IMR-90 (cell line): ENCODE measurements around the gene NNAT. TPM values are rescaled to one million over a fixed set of nuclear protein-coding genes. Genes with fewer than 3 reads are reported as not detected.

Source experiments
- ATAC-seq: fragments of 200-7000 bp; cut with Tn5 transposase; 2 replicates; pipeline ENCODE4 v1.9.1; 2020; ENCODE audit warnings: low read depth, mild to moderate bottlenecking, moderate library complexity
- BruUV-seq: library from RNA; stranded (reverse); fragments of 400-500 nt; replicated peaks from 2 replicates; lab custom pipeline; 2021; lab: Mats Ljungman, UMichigan
- CTCF ChIA-PET: fragments of 300-600 bp; formaldehyde crosslinking; extraction: SDS; loops from one replicate; lab custom pipeline; 2021; ENCODE audit warnings: antibody characterized with exemption; lab: Yijun Ruan, JAX
- POLR2A ChIA-PET: fragments of 300-600 bp; sonication (Branson Sonifier 250); formaldehyde crosslinking; loops from one replicate; lab custom pipeline; 2022; ENCODE audit warnings: antibody characterized with exemption; ENCODE audit not compliant: unreplicated experiment; lab: Charles Lee
- DNase-seq: peaks from one replicate; pipeline ENCODE4 v3.0.0; 2013
- H2AFZ ChIP-seq: replicated peaks from 2 replicates; pipeline ENCODE3; 2013; ENCODE audit warnings: low read length, mild to moderate bottlenecking; ENCODE audit not compliant: poor library complexity
- H2AK5ac ChIP-seq: 2 replicates; pipeline ENCODE4 v1.6.1; 2013; ENCODE audit warnings: low read depth, low read length, inconsistent platforms
- H2AK9ac ChIP-seq: replicated peaks from 2 replicates; pipeline ENCODE3; 2013; ENCODE audit warnings: mild to moderate bottlenecking, low read depth, low read length, moderate library complexity; ENCODE audit not compliant: poor library complexity
- H2BK120ac ChIP-seq: 2 replicates; pipeline ENCODE4 v1.6.1; 2013; ENCODE audit warnings: low read depth, low read length, inconsistent platforms
- H2BK15ac ChIP-seq: 3 replicates; pipeline ENCODE4 v1.6.1; 2013; ENCODE audit warnings: low read depth, low read length, inconsistent platforms
- H2BK20ac ChIP-seq: 2 replicates; pipeline ENCODE4 v1.6.1; 2013; ENCODE audit warnings: low read depth, mild to moderate bottlenecking, inconsistent platforms, low read length, moderate library complexity
- H2BK5ac ChIP-seq: 2 replicates; pipeline ENCODE4 v1.6.1; 2013; ENCODE audit warnings: mild to moderate bottlenecking, low read depth, low read length, inconsistent platforms; ENCODE audit not compliant: poor library complexity, severe bottlenecking
- H3K14ac ChIP-seq: replicated peaks from 2 replicates; pipeline ENCODE4 v1.6.1; 2013; ENCODE audit warnings: low read depth, low read length, inconsistent platforms
- H3K18ac ChIP-seq: 2 replicates; pipeline ENCODE4 v1.6.1; 2013; ENCODE audit warnings: low read depth, low read length, control low read depth
- H3K23ac ChIP-seq: 2 replicates; pipeline ENCODE4 v1.6.1; 2013; ENCODE audit warnings: low read depth, low read length, inconsistent platforms
- H3K27ac ChIP-seq: 2 replicates; pipeline ENCODE4 v1.5.1; 2013; ENCODE audit warnings: mild to moderate bottlenecking, control low read depth, low read length; ENCODE audit not compliant: insufficient read depth
- H3K27me3 ChIP-seq: 2 replicates; pipeline ENCODE4 v1.6.1; 2013; ENCODE audit warnings: low read length; ENCODE audit not compliant: control insufficient read depth, insufficient read depth
- H3K36me3 ChIP-seq: 2 replicates; pipeline ENCODE4 v1.6.1; 2013; ENCODE audit warnings: low read length, mixed read lengths; ENCODE audit not compliant: control insufficient read depth, insufficient read depth
- H3K4ac ChIP-seq: 2 replicates; pipeline ENCODE4 v1.6.1; 2013; ENCODE audit warnings: low read depth, low read length, inconsistent platforms
- H3K4me1 ChIP-seq: 2 replicates; pipeline ENCODE4 v1.6.1; 2013; ENCODE audit warnings: low read length, mixed read lengths; ENCODE audit not compliant: control insufficient read depth, insufficient read depth
- H3K4me2 ChIP-seq: 2 replicates; pipeline ENCODE4 v1.6.1; 2013; ENCODE audit warnings: low read depth, mild to moderate bottlenecking, control low read depth, low read length, moderate library complexity
- H3K4me3 ChIP-seq: 2 replicates; pipeline ENCODE4 v1.5.1; 2013; ENCODE audit warnings: low read depth, mild to moderate bottlenecking, control low read depth, low read length, moderate library complexity; ENCODE audit not compliant: insufficient read depth
- H3K56ac ChIP-seq: 2 replicates; pipeline ENCODE4 v1.6.1; 2013; ENCODE audit warnings: low read length, inconsistent platforms; ENCODE audit not compliant: insufficient read depth; ENCODE audit errors: extremely low read depth
- H3K79me1 ChIP-seq, 2 experiments: 2 replicates each; pipeline ENCODE4 v1.6.1; 2013; ENCODE audit warnings: low read length in 2 of 2, inconsistent platforms in 1 of 2, low read depth in 1 of 2
- H3K9ac ChIP-seq: 2 replicates; pipeline ENCODE4 v1.6.1; 2013; ENCODE audit warnings: low read depth, low read length, control low read depth
- H3K9me1 ChIP-seq: 2 replicates; pipeline ENCODE4 v1.6.1; 2013; ENCODE audit warnings: low read length, inconsistent platforms; ENCODE audit not compliant: insufficient read depth
- H3K9me3 ChIP-seq: 2 replicates; pipeline ENCODE4 v1.6.1; 2013; ENCODE audit warnings: low read length; ENCODE audit not compliant: control insufficient read depth, insufficient read depth
- H4K20me1 ChIP-seq: 2 replicates; pipeline ENCODE4 v1.6.1; 2013; ENCODE audit warnings: low read length, inconsistent platforms; ENCODE audit not compliant: insufficient read depth
- H4K5ac ChIP-seq: 2 replicates; pipeline ENCODE4 v1.6.1; 2013; ENCODE audit warnings: mild to moderate bottlenecking, low read depth, low read length, control low read depth
- H4K8ac ChIP-seq, 2 experiments: 2 replicates each; pipeline ENCODE4 v1.6.1; 2013; ENCODE audit warnings: low read depth in 2 of 2, low read length in 2 of 2, control low read depth in 1 of 2, inconsistent platforms in 1 of 2
- H4K91ac ChIP-seq: 2 replicates; pipeline ENCODE4 v1.6.1; 2013; ENCODE audit warnings: low read depth, low read length, inconsistent platforms; ENCODE audit not compliant: insufficient read depth
- CEBPB ChIP-seq: IDR thresholded peaks from 2 replicates; pipeline ENCODE4 v1.6.1; 2012; ENCODE audit warnings: low read depth, low read length, improper control_type of control experiment
- CHD1 ChIP-seq: IDR thresholded peaks from 2 replicates; pipeline ENCODE4 v1.6.1; 2012; ENCODE audit warnings: low read depth, low read length, improper control_type of control experiment
- ELK1 ChIP-seq: fragments of 150-350 bp; IDR thresholded peaks from 2 replicates; pipeline ENCODE4 v1.6.1; 2016; ENCODE audit warnings: low read depth, mild to moderate bottlenecking, low read length, moderate library complexity, borderline replicate concordance
- FOS ChIP-seq: fragments of 150-350 bp; IDR thresholded peaks from 2 replicates; pipeline ENCODE4 v1.6.1; 2016; ENCODE audit warnings: low read depth, low read length
- MAFK ChIP-seq: IDR thresholded peaks from 2 replicates; pipeline ENCODE4 v1.6.1; 2012; ENCODE audit warnings: low read depth, low read length, improper control_type of control experiment
- MAZ ChIP-seq: IDR thresholded peaks from 2 replicates; pipeline ENCODE4 v1.6.1; 2012; ENCODE audit warnings: low read depth, mild to moderate bottlenecking, low read length, improper control_type of control experiment, moderate library complexity, borderline replicate concordance
- NFE2L2 ChIP-seq: fragments of 150-350 bp; IDR thresholded peaks from 2 replicates; pipeline ENCODE4 v1.6.1; 2016; ENCODE audit warnings: low read depth, mild to moderate bottlenecking, low read length
- POLR2A ChIP-seq: IDR thresholded peaks from 2 replicates; pipeline ENCODE4 v1.6.1; 2012; ENCODE audit warnings: mild to moderate bottlenecking, low read depth, low read length
- RAD21 ChIP-seq: IDR thresholded peaks from 2 replicates; pipeline ENCODE4 v1.6.1; 2012; ENCODE audit warnings: low read length, improper control_type of control experiment
- RFX5 ChIP-seq: IDR thresholded peaks from 2 replicates; pipeline ENCODE4 v1.8.0; 2012; ENCODE audit warnings: low read depth, mild to moderate bottlenecking, low read length, moderate library complexity
- SMC3 ChIP-seq: fragments of 150-350 bp; IDR thresholded peaks from 2 replicates; pipeline ENCODE4 v1.6.1; 2016; ENCODE audit warnings: low read depth, mild to moderate bottlenecking, antibody characterized with exemption, low read length, moderate library complexity
- WGBS, 2 experiments: methylation state at CpG; one replicate each; pipeline versions ENCODE4 v1.1.5 to v1.1.7; 2013; ENCODE audit warnings: missing lambda C conversion rate in 2 of 2; ENCODE audit not compliant: insufficient read length in 1 of 2; ENCODE audit errors: extremely low coverage in 2 of 2; 5-methylcytosine and 5-hydroxymethylcytosine counted together
- dilution Hi-C: fragments of 300-500 bp; cut with HindIII; formaldehyde crosslinking; loops from one replicate; pipeline ENCODE4 v1.14.3; 2018; ENCODE audit warnings: low sequenced_read_pairs; ENCODE audit not compliant: unreplicated experiment
- in situ Hi-C: fragments of 300-500 bp; cut with MboI; formaldehyde crosslinking; loops from 3 replicates; pipeline ENCODE4 v1.14.3; 2019; ENCODE audit warnings: low sequenced_read_pairs, inconsistent platforms, mixed read lengths
- intact Hi-C: fragments of 100-400 bp; cut with micrococcal nuclease; formaldehyde crosslinking; loops from 2 replicates; pipeline ENCODE4 v1.10.0; 2022
- polyA plus RNA-seq, 3 experiments: library from polyadenylated mRNA; depleted of rRNA; stranded (reverse); fragments of >200 nt; gene quantifications; 2 replicates each; pipeline ENCODE4 v1.2.3, GENCODE V29; 2012; ENCODE audit warnings: low replicate concordance in 1 of 3
- total RNA-seq: library from RNA; depleted of rRNA; stranded (reverse); fragments of >200 nt; gene quantifications from 2 replicates; pipeline ENCODE4 v1.2.3, GENCODE V29; 2012
- TF ChIP-seq, protein P1 (sequence below): fragments of 150-350 bp; IDR thresholded peaks from 2 replicates; pipeline ENCODE4 v1.6.1; 2017; ENCODE audit warnings: mild to moderate bottlenecking, antibody characterized with exemption, low read length, low read depth
- TF ChIP-seq, protein P2 (sequence below): conservative IDR thresholded peaks from 2 replicates; pipeline ENCODE4 v1.5.1; 2012; ENCODE audit warnings: mild to moderate bottlenecking, low read depth, low read length, improper control_type of control experiment

NNAT gene
- total and polyA plus RNA-seq, 2 of the 4 experiments (the other 2 are of a cell fraction) = 2.0 to 6.5 TPM

DNA sequence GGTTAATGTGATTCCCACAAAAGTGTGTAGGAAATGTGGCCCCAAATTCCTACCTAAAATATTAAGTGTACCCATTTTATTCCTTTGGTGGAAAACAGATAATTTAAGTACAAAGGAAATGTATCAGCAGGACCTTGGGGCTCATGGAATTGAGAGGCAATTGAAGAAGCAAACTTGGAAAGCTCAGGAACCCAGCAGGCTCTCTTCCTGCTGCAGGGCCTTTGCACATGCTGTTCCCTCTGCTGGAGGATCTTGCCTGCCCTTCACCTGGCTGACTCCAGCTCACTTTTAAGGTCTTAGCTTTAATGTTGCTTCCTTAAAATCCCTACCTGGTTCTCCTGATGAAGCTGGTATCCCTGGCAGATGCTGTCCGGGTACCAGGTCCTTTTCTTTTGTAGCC, 16.5 kb downstream of the NNAT start:
- no TSS peak for BruUV-seq
- H3K27me3 ChIP-seq = peaks cover 14% of the 10 kb centered on the region
- no peak overlapping the region for H2BK20ac ChIP-seq
- no peaks in the 10 kb centered on the region for H3K79me1 ChIP-seq
- no peak overlapping the region for H4K8ac ChIP-seq
- H4K20me1 ChIP-seq = no peaks in the 10 kb centered on the region
- no peak for DNase-seq
- no peak overlapping the region for H3K4me3 ChIP-seq
- H2BK5ac ChIP-seq = no peak overlapping the region
- H4K91ac ChIP-seq = no peak overlapping the region
- CTCF ChIA-PET = no interaction called here
- H3K4me1 ChIP-seq = no peaks in the 10 kb centered on the region
- H2AFZ ChIP-seq = no peak overlapping the region
- no peak overlapping the region for H2BK15ac ChIP-seq
- H3K4me2 ChIP-seq = no peak overlapping the region
- in situ Hi-C loops = no loop called here
- ATAC-seq = no peak
- H3K14ac ChIP-seq = no peak overlapping the region
- no peak overlapping the region for H2AK5ac ChIP-seq
- H3K9me3 ChIP-seq = no peaks in the 10 kb centered on the region
- H2AK9ac ChIP-seq = no peak overlapping the region
- no peaks in the 10 kb centered on the region for H3K36me3 ChIP-seq
- no peak overlapping the region for H3K23ac ChIP-seq
- H3K27ac ChIP-seq = no peak overlapping the region
- no peak overlapping the region for H3K4ac ChIP-seq
- no peaks in the 10 kb centered on the region for H3K9me1 ChIP-seq
- no CpG with 5 or more reads among the region's 1 CpG for whole genome bisulfite sequencing, 2 experiments
- intact Hi-C loops = no loop called here
- H3K56ac ChIP-seq = no peak overlapping the region
- TF ChIP-seq SMC3 = no peak
- no peak for TF ChIP-seq MAFK
- TF ChIP-seq, protein P1, sequence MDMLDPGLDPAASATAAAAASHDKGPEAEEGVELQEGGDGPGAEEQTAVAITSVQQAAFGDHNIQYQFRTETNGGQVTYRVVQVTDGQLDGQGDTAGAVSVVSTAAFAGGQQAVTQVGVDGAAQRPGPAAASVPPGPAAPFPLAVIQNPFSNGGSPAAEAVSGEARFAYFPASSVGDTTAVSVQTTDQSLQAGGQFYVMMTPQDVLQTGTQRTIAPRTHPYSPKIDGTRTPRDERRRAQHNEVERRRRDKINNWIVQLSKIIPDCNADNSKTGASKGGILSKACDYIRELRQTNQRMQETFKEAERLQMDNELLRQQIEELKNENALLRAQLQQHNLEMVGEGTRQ = no peak
- no peak for TF ChIP-seq CHD1
- TF ChIP-seq POLR2A = no peak
- TF ChIP-seq ELK1 = no peak
- TF ChIP-seq NFE2L2 = no peak
- TF ChIP-seq RFX5 = no peak
- TF ChIP-seq MAZ = no peak
- no peak for TF ChIP-seq FOS
- TF ChIP-seq, protein P2, sequence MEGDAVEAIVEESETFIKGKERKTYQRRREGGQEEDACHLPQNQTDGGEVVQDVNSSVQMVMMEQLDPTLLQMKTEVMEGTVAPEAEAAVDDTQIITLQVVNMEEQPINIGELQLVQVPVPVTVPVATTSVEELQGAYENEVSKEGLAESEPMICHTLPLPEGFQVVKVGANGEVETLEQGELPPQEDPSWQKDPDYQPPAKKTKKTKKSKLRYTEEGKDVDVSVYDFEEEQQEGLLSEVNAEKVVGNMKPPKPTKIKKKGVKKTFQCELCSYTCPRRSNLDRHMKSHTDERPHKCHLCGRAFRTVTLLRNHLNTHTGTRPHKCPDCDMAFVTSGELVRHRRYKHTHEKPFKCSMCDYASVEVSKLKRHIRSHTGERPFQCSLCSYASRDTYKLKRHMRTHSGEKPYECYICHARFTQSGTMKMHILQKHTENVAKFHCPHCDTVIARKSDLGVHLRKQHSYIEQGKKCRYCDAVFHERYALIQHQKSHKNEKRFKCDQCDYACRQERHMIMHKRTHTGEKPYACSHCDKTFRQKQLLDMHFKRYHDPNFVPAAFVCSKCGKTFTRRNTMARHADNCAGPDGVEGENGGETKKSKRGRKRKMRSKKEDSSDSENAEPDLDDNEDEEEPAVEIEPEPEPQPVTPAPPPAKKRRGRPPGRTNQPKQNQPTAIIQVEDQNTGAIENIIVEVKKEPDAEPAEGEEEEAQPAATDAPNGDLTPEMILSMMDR = no peak
- TF ChIP-seq CEBPB = no peak
- TF ChIP-seq RAD21 = no peak
- no peak overlapping the region for H2BK120ac ChIP-seq
- no peak overlapping the region for H4K5ac ChIP-seq
- H3K18ac ChIP-seq = no peak overlapping the region
- no peak overlapping the region for H3K9ac ChIP-seq
- dilution Hi-C loops = no loop called here
- POLR2A ChIA-PET = no interaction called here
